ENCODE data around the gene ABCB8.

Gene ABCB8

DNA sequence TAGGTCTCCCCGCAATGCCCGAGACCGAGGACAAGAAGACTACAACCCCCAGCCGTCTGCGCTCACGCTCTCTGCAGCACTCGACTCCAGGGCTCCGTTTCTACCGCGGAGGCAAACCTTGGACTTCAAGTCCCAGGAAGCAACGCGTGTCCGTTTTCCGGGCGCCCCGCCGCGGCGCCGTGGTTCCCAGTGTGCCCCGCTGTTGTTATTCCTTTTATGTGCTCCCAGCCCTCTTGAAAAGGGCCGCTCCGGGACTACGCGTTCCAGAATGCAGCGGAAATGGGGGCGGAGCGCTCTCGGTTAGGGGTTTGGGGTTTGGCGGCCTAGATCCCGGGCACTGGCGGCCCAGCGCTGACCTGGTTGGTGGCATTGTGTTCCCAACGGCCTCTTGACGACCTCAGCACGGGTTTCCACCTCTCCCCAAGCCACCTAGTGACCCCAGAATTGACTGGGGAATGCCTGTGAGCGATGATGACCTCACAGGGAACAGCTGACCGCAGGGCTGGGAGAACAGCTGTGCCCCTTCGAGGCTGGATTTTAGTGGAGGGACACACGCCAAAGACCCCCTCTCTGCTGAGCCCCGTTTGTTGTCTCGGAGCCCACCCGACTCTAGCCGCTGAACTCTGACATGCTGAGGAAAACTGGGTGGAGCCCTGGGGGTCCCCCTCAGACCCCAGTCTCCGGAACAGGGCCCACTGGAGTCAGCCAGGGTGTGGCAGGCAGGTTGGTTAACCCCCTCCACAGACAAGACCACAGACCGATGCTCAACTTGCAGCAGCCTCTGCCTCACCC lies 29.9 kb downstream of the ABCB8 start:
- peak; percentile 88 to 92 for DNase-seq (ENCODE audit: low read depth in 2 of 2)

DNA sequence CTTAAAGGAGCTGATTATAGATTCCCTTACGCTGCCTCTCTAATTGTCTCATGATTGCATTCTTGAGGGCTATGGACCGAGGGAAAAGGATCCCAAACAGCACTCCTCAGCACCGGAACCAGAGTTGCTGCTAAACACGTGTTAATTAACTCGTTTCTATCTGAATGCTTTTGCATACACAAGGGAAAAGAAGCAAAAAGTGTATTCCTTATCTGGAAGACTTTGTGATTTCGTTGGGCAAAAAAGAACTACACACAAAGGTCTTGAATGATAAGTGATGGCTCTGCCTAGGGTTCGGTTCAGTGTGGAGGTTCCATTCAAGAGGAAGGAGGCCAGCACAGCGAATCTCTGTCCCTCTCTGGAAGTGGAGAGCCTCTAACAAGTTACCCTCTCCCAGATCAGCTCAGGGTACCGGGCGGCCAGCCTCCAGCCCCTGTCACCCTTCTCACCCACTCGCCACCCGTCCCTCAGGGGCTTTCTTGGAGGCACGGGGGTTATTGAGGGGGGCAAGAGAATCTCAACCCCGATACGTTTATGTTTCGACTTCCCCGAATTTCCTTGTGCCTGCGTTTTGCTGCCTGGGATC lies 30.6 kb downstream of the ABCB8 start:
- no peak for DNase-seq (ENCODE audit: low read depth in 2 of 2)

DNA sequence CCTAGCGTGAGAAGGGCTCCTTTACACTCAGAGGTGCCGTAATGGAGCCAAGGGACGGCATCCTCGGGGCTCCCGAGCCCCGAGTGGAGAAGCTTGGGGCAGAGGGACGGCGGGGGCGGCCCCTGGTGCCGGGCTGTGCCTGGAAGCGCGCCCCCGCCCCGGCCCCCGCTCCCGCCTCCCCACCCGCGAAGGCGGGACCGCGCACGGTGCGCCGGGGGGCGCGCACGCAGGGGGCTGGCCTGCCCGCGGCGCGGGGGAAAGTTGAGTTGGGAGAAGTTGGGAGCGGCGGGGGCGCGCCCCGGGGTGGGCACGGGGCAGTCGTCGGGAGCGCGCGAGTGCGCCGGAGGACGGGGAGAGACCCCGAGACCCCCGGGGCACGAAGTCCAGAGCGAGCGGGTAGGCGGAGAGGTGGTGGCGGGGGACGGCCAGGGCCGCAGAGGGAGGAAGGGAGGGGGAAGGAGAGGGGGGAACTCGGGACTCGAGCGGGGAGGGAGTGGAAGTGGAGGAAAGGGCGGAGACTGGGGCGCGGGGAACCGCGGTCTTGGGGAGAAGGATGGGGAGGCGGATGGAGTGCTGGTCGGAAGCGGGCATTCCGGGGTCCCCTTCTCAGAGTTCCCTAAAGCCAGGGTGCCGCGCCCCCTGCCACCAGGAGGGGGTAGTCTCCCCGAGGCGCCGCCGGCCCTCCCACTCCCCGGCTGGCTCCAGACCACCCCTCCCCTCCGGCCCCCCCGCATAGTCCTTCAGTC lies 31.3 kb downstream of the ABCB8 start, which contains the start of gene SLC4A2:
Gene SLC4A2 (plus strand): TSS at position 223 of the 746 bp plus-strand sequence. CDS start 2,399 bp downstream, outside the sequence.
- peak; percentile 49 to 52 for DNase-seq (ENCODE audit: low read depth in 2 of 2)

DNA sequence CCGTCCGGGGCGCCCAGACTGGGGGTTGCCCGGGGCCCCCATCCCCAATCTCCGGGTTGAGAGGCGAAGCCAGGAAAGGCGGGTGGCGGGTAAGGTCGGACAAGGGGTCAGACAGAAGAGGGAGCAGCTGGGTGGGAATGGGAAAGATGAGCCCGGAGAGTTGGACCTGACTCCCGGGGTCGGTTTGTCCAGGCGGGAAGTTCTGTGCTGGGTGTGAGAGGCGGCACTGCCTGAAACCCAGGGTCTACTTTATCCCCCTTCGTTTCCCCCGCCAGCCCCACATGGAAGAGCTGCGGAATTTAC lies 31.8 kb downstream of the ABCB8 start:
- no peak for DNase-seq (ENCODE audit: low read depth in 2 of 2)

DNA sequence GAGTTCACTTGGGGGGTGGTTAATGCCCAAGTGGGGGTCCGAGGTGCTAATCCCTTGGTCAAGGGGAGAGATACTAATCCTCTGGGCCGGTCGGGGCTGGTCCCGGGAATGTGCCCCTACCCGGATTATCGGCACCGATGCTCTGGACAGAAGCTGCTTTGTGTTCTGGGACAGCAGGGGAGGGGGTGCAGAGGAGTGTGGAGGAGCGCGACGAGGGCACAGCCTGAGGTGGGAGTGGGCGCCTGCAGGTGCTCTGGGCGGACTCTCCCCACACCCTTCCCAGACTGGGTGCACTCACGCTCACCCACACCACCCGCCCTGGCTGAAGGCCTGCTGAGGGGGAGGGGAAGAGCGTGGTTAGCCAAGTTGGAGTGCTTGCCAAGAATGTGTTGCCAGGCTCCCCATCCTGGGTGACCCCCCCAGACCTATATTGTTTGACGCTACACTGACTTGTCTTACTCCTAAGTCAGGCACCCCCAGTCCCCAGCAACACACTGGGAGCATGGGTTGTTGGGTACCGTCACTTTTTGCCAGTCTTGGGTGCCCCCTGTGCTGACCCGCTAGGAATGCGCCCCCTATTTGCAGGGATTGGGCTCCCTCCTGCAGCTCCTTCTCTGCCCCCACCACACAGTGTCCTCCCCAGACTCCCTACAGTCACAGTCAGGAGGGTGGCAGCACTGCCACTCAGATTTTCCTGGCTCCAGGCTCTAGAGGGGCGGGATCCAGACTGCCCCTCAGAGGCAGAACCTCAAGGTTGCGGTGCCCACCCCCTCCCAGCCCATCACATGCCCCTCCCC lies 32.4 kb downstream of the ABCB8 start:
- DNase-seq (ENCODE audit: low read depth in 2 of 2): no peak

DNA sequence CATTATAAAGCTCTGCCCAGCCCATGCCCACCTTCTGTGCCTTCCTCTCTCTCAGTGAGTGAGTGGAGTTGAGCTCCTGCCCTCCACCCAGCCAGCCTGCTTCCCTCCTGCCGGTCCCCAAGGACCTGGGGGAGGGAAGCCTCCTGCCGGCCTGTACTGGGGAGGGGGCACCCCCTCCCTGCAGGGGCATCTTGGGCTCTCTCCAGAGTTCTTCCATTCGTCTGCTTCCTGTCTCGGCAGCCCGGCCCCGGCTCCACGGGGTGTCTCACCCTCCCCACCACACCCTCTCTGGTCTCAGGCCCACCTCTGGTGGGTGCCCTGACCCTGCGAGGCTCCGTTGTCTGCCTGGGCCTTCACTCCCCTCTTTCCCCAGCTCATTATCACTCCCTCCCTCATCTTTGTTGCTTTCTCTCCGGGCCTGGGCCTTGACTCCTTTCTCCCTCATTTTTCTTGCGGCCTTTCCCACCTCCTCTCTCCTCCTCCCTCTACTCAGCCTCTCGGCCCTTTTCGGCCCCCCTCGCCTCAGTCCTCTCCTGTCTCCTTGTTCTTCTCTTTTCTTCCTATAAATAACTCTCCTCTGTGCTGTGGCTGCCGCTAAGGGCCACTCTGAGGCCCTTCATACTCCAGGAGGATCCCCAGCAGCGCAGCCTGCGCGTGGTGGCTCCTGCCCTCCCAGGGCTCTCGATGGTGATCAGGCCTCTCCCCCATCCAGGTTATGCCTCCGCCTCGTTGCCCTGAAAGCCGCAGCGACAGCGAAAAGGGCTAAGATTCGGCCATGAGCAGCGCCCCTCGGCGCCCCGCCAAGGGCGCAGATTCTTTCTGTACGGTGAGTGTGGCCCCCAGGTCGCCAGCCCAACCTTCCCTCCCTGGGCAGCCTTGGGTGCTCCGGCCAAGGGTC lies 33.2 kb downstream of the ABCB8 start:
- no peak for DNase-seq (ENCODE audit: low read depth in 2 of 2)

DNA sequence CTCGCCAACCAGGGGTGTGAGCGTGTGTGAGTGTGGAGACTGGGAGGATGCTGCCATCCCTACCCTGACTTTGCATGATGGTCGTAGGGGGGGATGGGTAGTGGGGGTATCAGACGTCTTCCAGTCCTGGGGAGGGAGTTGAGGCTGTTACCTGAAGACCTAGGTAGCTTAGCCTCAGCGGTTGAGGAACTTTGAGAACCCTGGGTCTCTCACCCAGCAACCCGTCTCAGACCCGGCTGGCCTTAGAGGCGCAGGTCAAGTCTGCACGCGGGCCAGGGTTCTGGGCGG lies 33.8 kb downstream of the ABCB8 start:
- DNase-seq (ENCODE audit: low read depth in 2 of 2): no peak

DNA sequence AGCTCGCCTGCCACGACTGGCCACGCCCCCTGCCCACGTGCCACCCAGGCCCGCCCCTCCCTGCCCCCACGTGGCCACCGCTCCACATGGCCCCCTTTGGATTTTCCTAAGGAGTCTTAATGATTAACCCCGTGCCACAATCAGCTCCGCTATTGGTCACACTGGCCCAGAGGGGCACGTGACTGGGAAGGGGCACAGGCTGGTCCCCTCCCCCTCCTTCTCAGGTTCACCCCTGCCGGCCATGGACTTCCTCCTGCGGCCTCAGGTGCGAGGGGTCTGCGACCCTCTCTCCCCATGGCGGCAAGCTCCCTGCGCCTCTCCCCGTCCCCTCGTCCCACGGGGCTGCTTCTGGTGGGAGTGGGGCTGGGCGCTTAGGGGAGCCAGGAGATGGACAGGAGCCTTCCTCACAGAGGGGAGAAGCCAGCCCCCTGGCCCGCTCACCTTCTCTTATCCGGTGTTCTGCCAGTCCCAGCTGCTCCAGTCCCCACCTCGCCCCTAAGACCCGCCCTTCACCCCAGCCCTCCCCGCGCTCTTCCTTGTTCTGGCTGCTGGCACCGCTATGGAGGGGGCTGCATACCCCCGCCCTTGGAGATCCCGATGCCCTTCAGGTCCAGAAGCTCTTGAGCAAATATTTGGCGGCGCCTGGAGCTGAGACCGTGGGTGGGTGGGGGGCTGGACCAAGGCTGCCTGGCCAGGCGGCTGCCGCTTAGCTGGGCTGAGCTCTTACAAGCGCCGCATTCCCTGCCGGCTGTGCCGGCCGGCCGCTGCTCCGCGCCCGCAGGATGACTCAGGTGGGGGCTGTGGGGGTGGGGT lies 34.4 kb downstream of the ABCB8 start:
- DNase-seq (ENCODE audit: low read depth in 2 of 2): no peak

DNA sequence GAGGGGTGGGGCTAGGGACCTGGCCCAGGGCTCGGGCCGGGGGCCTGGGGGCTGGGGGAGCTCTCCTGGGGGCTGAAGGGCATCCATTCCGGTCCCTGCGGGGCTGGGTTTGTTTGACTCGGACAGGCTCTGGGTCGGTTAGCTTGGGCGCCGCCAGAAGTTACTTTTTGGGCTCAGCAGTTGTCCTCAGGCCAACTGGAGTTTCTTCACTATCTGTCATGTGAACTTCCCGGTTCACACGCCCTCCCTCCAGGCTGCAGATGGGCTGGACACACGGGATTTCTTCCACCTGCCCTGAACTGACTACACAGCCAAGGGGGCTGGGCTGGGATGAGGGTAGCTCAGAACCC lies 34.9 kb downstream of the ABCB8 start:
- DNase-seq (ENCODE audit: low read depth in 2 of 2): no peak

DNA sequence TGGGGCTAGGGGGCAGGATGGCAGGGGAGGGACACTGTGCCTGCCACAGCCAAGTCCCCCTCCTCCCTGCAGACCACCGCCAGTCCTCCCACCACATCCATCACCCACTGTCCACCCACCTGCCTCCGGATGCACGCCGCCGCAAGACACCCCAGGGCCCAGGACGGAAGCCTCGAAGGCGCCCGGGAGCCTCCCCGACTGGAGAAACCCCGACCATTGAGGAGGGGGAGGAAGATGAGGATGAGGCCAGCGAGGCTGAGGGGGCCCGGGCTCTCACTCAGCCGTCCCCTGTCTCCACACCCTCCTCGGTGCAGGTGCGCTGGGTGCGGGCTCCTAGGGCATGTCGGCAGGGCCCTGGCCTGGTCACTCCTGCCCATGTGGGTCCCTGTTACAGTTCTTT lies 36.2 kb downstream of the ABCB8 start:
- no peak for DNase-seq (ENCODE audit: low read depth in 2 of 2)

DNA sequence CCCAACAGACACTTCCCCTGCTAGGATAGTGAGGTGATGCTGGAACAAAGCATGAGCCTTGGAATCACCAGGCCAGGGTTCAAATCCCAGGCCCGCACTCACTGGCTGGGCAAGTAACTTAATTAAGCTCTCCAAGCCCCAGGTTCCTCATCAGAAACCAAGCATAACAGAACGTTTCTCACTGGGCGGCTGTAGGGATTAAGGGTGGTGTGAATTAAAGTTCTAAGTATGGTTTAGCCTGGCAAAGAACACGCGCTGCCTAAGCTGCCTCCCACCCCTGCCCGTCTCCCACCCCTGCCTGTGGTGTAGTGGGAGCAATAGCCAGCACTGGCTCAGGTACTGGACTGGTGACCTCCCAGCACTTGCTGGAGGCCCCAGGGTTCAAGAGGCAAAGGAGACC lies 36.7 kb downstream of the ABCB8 start:
- no peak for DNase-seq (ENCODE audit: low read depth in 2 of 2)

DNA sequence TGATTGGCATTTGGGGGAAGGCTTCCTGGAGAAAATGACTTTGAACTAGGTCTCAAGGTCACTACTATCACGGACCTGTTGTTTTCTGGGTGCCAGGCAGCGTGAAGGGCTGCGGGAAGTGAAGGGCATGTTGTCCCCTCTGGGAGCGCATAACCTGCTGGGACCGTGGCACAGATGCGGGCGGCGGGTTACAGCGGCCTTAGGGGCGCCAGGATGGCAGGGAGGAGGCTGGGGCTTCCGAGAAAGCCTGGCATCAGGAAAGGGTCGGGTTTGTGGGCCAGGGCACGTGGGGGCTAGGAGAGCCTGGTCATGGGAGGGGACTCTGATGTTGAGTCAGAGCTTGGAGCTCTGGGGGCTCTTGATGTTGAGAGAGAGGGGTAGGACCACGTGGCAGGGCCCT lies 37.3 kb downstream of the ABCB8 start:
- no peak for DNase-seq (ENCODE audit: low read depth in 2 of 2)

DNA sequence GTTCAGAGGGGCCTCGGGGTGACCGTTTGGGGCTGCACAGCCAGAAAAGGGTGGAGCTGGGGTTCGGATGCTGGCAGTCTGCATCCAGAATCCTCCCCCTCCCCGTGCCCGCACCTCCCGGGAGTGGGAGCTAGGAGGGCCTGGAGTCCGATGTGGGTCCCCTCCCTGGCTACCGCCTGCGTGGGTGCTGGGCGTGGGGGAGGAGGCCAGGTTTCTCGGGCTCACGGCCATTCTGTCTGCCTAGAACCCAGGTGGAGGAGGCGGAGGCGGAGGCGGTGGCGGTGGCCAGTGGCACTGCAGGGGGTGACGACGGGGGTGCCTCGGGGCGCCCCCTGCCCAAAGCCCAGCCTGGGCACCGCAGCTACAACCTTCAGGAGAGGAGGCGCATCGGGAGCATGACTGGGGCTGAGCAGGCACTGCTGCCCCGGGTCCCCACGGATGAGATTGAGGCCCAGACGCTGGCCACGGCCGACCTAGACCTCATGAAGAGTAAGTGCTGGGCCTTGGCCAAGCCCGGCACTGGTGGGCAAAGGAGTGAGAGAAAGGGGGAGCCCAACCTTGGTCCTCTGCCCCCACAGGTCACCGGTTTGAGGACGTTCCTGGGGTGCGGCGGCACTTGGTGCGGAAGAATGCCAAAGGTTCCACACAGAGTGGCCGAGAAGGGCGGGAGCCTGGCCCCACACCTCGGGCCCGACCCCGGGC lies 38.2 kb downstream of the ABCB8 start:
- no peak for DNase-seq (ENCODE audit: low read depth in 2 of 2)

DNA sequence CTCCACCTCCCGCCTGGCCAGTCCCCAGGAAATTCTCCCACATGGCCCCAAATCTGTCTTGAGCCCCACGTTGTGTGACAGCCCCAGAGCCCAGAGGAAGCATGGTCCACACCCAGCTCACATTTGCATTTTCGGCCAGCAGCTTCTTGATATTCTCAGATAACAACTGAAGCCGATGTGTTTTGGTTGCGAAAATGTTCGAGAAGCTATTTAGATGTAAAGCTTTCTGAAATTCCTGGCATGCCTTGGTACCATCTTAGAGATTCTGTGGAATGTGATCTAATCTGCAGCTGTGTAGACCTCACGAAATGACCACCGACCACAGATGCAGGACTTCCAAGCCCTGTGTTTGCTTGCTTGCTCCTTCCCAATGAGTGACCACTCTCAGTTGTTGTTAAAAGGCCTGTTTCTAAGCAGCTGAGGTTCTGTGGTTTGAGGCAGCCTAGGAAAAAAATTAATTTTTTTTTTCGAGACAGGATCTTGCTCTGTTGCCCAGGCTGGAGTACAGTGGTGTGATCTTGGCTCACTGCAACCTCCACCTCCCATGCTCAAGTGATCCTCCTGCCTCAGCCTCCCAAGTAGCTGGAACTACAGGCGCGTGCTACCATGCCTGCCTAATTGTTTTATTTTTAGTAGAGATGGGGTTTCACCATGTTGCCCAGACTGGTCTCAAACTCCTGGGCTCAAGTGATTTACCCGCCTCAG lies 40.0 kb downstream of the ABCB8 start:
- DNase-seq (ENCODE audit: low read depth in 2 of 2): no peak

DNA sequence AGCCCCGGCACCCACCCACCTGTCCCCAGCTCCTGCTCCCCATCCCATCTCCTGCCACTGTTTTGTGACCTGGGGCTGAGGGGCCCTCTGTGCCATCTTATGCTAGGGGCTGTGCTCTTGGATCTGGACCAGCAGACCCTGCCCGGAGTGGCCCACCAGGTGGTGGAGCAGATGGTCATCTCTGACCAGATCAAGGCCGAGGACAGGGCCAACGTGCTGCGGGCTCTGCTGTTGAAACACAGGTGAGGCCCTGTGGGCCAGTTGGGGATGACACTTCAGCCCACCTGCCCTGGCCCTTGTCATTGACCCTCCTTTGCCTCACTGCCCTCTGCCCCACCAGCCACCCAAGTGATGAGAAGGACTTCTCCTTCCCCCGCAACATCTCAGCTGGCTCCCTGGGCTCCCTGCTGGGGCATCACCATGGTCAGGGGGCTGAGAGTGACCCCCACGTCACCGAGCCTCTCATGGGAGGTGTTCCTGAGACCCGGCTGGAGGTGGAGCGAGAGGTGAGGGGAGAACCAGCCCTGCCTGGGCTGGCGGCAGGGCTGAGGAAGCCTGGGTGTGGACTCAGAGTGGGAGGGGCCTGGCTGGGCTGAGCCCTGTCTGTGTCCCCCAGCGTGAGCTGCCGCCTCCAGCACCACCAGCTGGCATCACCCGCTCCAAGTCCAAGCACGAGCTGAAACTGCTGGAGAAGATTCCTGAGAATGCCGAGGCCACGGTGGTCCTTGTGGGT lies 41.8 kb downstream of the ABCB8 start:
- no peak for DNase-seq (ENCODE audit: low read depth in 2 of 2)

DNA sequence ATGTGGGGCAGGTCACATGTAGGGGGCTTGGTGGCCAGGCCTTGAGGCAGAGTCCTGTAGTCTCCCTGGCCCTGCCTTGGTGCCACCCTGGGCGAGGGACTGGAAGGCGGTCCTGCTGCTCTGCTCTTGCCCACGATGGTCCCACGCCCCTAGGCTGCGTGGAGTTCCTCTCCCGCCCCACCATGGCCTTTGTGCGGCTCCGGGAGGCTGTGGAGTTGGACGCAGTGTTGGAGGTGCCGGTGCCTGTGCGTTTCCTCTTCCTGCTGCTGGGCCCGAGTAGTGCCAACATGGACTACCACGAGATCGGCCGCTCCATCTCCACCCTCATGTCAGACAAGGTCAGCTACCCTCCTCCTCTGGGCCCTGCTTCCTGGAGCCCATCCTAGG lies 42.3 kb downstream of the ABCB8 start:
- no peak for DNase-seq (ENCODE audit: low read depth in 2 of 2)

DNA sequence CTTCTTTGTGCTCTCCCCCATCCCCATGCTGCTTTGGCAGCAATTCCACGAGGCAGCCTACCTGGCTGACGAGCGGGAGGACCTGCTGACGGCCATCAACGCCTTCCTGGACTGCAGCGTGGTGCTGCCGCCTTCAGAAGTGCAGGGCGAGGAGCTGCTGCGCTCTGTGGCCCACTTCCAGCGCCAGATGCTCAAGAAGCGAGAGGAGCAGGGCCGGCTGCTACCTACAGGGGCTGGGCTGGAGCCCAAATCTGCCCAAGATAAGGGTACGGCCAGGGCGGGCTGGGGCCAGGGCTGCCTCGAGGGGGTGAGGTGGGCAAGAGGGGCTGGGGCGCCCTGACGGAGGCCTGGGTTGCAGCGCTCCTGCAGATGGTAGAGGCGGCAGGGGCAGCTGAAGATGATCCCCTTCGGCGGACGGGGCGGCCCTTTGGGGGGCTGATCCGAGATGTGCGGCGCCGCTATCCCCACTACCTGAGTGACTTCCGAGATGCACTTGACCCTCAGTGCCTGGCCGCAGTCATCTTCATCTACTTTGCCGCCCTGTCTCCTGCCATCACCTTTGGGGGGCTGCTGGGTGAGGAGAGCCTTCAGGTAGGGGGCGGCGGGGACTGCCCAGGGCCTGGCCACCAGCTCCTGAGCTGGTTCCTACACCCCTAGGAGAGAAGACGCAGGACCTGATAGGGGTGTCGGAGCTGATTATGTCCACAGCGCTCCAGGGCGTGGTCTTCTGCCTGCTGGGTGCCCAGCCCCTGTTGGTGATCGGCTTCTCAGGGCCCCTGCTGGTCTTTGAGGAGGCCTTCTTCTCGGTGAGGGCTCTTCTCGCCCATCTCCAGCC lies 43.0 kb downstream of the ABCB8 start:
- no peak for DNase-seq (ENCODE audit: low read depth in 2 of 2)

DNA sequence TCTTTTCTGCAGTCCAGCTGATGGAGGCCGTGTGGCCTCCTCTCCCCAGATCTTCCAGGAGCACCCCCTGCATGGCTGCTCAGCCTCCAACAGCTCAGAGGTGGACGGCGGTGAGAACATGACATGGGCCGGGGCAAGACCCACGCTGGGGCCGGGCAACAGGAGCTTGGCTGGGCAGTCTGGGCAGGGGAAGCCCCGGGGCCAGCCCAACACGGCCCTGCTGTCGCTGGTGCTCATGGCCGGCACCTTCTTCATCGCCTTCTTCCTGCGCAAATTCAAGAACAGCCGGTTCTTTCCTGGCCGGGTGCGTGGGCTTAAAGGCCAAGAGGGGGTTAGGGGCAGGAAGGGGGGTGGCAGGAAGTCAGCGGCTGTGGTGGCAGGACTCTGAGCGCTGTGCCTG lies 45.7 kb downstream of the ABCB8 start:
- DNase-seq (ENCODE audit: low read depth in 2 of 2): no peak

Measured in stimulated activated CD8-positive, alpha-beta memory T cell treated with anti-CD3 and anti-CD28 coated beads, Interleukin-2, amount 100 ng/mL, for 1 hour (primary cell).